HPDE6-E6E7 (cell line): ENCODE data around the gene KLHL21.
"Not testable (repeated sequence)": the region's sequence is repeated elsewhere in the genome, so short reads cannot be mapped to it uniquely, and the experiment has no call there.

Experiments
- DNase-seq: peaks from one replicate; pipeline ENCODE4 v3.0.0; 2011; ENCODE audit warnings: missing footprints; ENCODE audit errors: extremely low spot score

KLHL21 gene

GRCh38 chr1:6602669-6603237, at the start of gene KLHL21:
Gene KLHL21 (minus strand): TSS chr1:6602869. CDS start chr1:6602817, 52 bp downstream.
- DNase-seq, result no peak

GRCh38 chr1:6651909-6652308, 49.2 kb upstream of the KLHL21 start:
- no peak for DNase-seq

- no peak for DNase-seq
Measured at GRCh38 chr1:6648556-6648955, 45.9 kb upstream of the KLHL21 start.

- DNase-seq, result peak; percentile 26
Measured at GRCh38 chr1:6646499-6647148, 44.0 kb upstream of the KLHL21 start.

- DNase-seq, result no peak
Measured at GRCh38 chr1:6645018-6645417, 42.3 kb upstream of the KLHL21 start.

GRCh38 chr1:6640867-6641266, 38.2 kb upstream of the KLHL21 start:
- not testable (repeated sequence) for DNase-seq

GRCh38 chr1:6638226-6638625, 35.6 kb upstream of the KLHL21 start:
- no peak for DNase-seq

- DNase-seq, result no peak
Measured at GRCh38 chr1:6637770-6638169, 35.1 kb upstream of the KLHL21 start.

- DNase-seq, result not testable (repeated sequence)
Measured at GRCh38 chr1:6636778-6637177, 34.1 kb upstream of the KLHL21 start.

GRCh38 chr1:6635910-6636760, 33.5 kb upstream of the KLHL21 start:
- DNase-seq, result no peak

- DNase-seq, result no peak
Measured at GRCh38 chr1:6635161-6635909, 32.7 kb upstream of the KLHL21 start.

- no peak for DNase-seq
Measured at GRCh38 chr1:6634371-6635052, 31.8 kb upstream of the KLHL21 start.

GRCh38 chr1:6632588-6633514, 30.2 kb upstream of the KLHL21 start:
- no peak for DNase-seq

- DNase-seq, result no peak
Measured at GRCh38 chr1:6631058-6631457, 28.4 kb upstream of the KLHL21 start.

- DNase-seq, result no peak
Measured at GRCh38 chr1:6630027-6630426, 27.4 kb upstream of the KLHL21 start.

- DNase-seq, result no peak
Measured at GRCh38 chr1:6628971-6629479, 26.4 kb upstream of the KLHL21 start.

GRCh38 chr1:6627841-6628545, 25.3 kb upstream of the KLHL21 start:
- DNase-seq, result no peak

GRCh38 chr1:6627031-6627430, 24.4 kb upstream of the KLHL21 start:
- DNase-seq, result no peak

GRCh38 chr1:6625584-6626149, 23.0 kb upstream of the KLHL21 start:
- no peak for DNase-seq
